ENCODE results near the gene FASN. TPM values are rescaled to one million over a fixed set of nuclear protein-coding genes. Genes with fewer than 3 reads are reported as not detected.

FASN gene
- total and polyA plus RNA-seq, 2 experiments from 2014 or later, result 85.9 to 276 TPM

GRCh38 chr17:82076785-82077591 is 21.0 kb downstream of the FASN start:
- Histone ChIP-seq H3K9me3 (ENCODE audit: low read depth) (no peaks in the 10 kb centered on the region), H3K27me3 (no peaks in the 10 kb centered on the region), H3K4me3 (no peak overlapping the region), H3K27ac (peak overlapping the region; percentile 51), H3K36me3 (peaks cover 27% of the 10 kb centered on the region), H3K4me1 (ENCODE audit: low read depth) (no peaks in the 10 kb centered on the region)
- no peak for TF ChIP-seq CTCF (IDR thresholded peaks at IDR 0.05; ENCODE audit: low read depth, low read length)
- DNase-seq (ENCODE audit: low read depth in 1 of 2, low spot score in 1 of 2), result no peak

- H3K27me3 ChIP-seq, result no peaks in the 10 kb centered on the region
- H3K27ac ChIP-seq, result no peak overlapping the region
- peaks cover 22% of the 10 kb centered on the region for H3K36me3 ChIP-seq
- TF ChIP-seq CTCF (IDR thresholded peaks at IDR 0.05; ENCODE audit: low read depth, low read length), result no peak
- H3K4me3 ChIP-seq, result no peak overlapping the region
- no peaks in the 10 kb centered on the region for H3K4me1 ChIP-seq (ENCODE audit: low read depth)
- no peaks in the 10 kb centered on the region for H3K9me3 ChIP-seq (ENCODE audit: low read depth)
- DNase-seq (ENCODE audit: low read depth in 1 of 2, low spot score in 1 of 2), result peak in 1 of 2 donors; percentile 8
Measured at GRCh38 chr17:82076018-82076784, 21.8 kb downstream of the FASN start.

- DNase-seq (ENCODE audit: low read depth in 1 of 2, low spot score in 1 of 2), result no peak
- no peaks in the 10 kb centered on the region for H3K4me1 ChIP-seq (ENCODE audit: low read depth)
- no peaks in the 10 kb centered on the region for H3K27me3 ChIP-seq
- no peaks in the 10 kb centered on the region for H3K9me3 ChIP-seq (ENCODE audit: low read depth)
- peaks cover 3% of the 10 kb centered on the region for H3K36me3 ChIP-seq
- H3K4me3 ChIP-seq, result no peak overlapping the region
- H3K27ac ChIP-seq, result no peak overlapping the region
- TF ChIP-seq CTCF (IDR thresholded peaks at IDR 0.05; ENCODE audit: low read depth, low read length), result no peak
Measured at GRCh38 chr17:82073446-82073845, 24.6 kb downstream of the FASN start.

- H3K27me3 ChIP-seq, result no peaks in the 10 kb centered on the region
- no peaks in the 10 kb centered on the region for H3K9me3 ChIP-seq (ENCODE audit: low read depth)
- H3K4me3 ChIP-seq, result no peak overlapping the region
- H3K36me3 ChIP-seq, result peaks cover under 1% of the 10 kb centered on the region
- no peak overlapping the region for H3K27ac ChIP-seq
- H3K4me1 ChIP-seq (ENCODE audit: low read depth), result no peaks in the 10 kb centered on the region
- DNase-seq (ENCODE audit: low read depth in 1 of 2, low spot score in 1 of 2), result no peak
- no peak for TF ChIP-seq CTCF (IDR thresholded peaks at IDR 0.05; ENCODE audit: low read depth, low read length)
Measured at GRCh38 chr17:82072827-82073226, 25.2 kb downstream of the FASN start.

- H3K36me3 ChIP-seq, result no peaks in the 10 kb centered on the region
- DNase-seq (ENCODE audit: low read depth in 1 of 2, low spot score in 1 of 2), result no peak
- no peaks in the 10 kb centered on the region for H3K9me3 ChIP-seq (ENCODE audit: low read depth)
- no peak overlapping the region for H3K27ac ChIP-seq
- H3K27me3 ChIP-seq, result no peaks in the 10 kb centered on the region
- H3K4me1 ChIP-seq (ENCODE audit: low read depth), result no peaks in the 10 kb centered on the region
- no peak overlapping the region for H3K4me3 ChIP-seq
- TF ChIP-seq CTCF (IDR thresholded peaks at IDR 0.05; ENCODE audit: low read depth, low read length), result no peak
Measured at GRCh38 chr17:82070611-82071010, 27.4 kb downstream of the FASN start.

All from cardiac muscle cell (in vitro differentiated cells and primary cell).